WTC11 (cell line): ENCODE data around the gene TMEM80. TPM values are rescaled to one million over a fixed set of nuclear protein-coding genes. Genes with fewer than 3 reads are reported as not detected.

ENCODE experiments used
- ATAC-seq: fragments of 200-7000 bp; cut with Tn5 transposase; 2 replicates; pipeline ENCODE4 v1.10.0; 2021; ENCODE audit warnings: mild to moderate bottlenecking, moderate library complexity
- CTCF ChIA-PET: fragments of 300-600 bp; sonication (Branson Sonifier 250); formaldehyde crosslinking; loops from one replicate; lab custom pipeline; 2021; ENCODE audit warnings: antibody characterized with exemption; lab: Charles Lee
- POLR2A ChIA-PET: fragments of 350-600 bp; sonication (Branson Sonifier 250); formaldehyde crosslinking; loops from one replicate; lab custom pipeline; 2021; ENCODE audit warnings: antibody characterized with exemption; lab: Charles Lee
- DNase-seq: peaks from one replicate; pipeline ENCODE4 v3.0.0; 2021; ENCODE audit warnings: low spot score
- H3K27ac Mint-ChIP-seq: 2 replicates; pipeline ENCODE4 v1.8.0; 2021; ENCODE audit warnings: mixed read lengths
- H3K27me3 Mint-ChIP-seq: 2 replicates; pipeline ENCODE4 v1.8.0; 2021; ENCODE audit warnings: low read depth, mild to moderate bottlenecking, moderate library complexity, mixed read lengths
- H3K36me3 Mint-ChIP-seq: 2 replicates; pipeline ENCODE4 v1.8.0; 2021; ENCODE audit warnings: mixed read lengths
- H3K4me1 Mint-ChIP-seq: 2 replicates; pipeline ENCODE4 v1.8.0; 2022; ENCODE audit warnings: mixed read lengths
- H3K4me3 Mint-ChIP-seq: 2 replicates; pipeline ENCODE4 v1.8.0; 2021; ENCODE audit warnings: mild to moderate bottlenecking, moderate library complexity, mixed read lengths
- H3K9me3 Mint-ChIP-seq: 2 replicates; pipeline ENCODE4 v1.8.0; 2021; ENCODE audit warnings: mixed read lengths
- AFF4 ChIP-seq: sonication (generic); formaldehyde crosslinking; IDR thresholded peaks from 2 replicates; pipeline ENCODE4 v1.8.1; 2023; ENCODE audit warnings: mild to moderate bottlenecking, missing genetic modification reagents, borderline replicate concordance
- AR ChIP-seq: fragments of 250-450 bp; sonication (Bioruptor Pico); IDR thresholded peaks from 2 replicates; pipeline ENCODE4 v1.9.0; 2021; ENCODE audit warnings: mild to moderate bottlenecking
- ATF1 ChIP-seq: sonication (generic); formaldehyde crosslinking; IDR thresholded peaks from 2 replicates; pipeline ENCODE4 v1.8.1; 2023; ENCODE audit warnings: mild to moderate bottlenecking, moderate library complexity, missing genetic modification reagents
- ATF2 ChIP-seq: sonication (generic); formaldehyde crosslinking; IDR thresholded peaks from 2 replicates; pipeline ENCODE4 v1.8.1; 2022; ENCODE audit warnings: low read depth, missing genetic modification reagents, borderline replicate concordance
- ATF6 ChIP-seq: sonication (generic); formaldehyde crosslinking; IDR thresholded peaks from 2 replicates; pipeline ENCODE4 v1.8.1; 2023; ENCODE audit warnings: mild to moderate bottlenecking, missing genetic modification reagents
- E2F4 ChIP-seq: sonication (generic); formaldehyde crosslinking; IDR thresholded peaks from 2 replicates; pipeline ENCODE4 v1.8.1; 2022; ENCODE audit warnings: low read depth, mild to moderate bottlenecking, moderate library complexity, missing genetic modification reagents, borderline replicate concordance
- ELF4 ChIP-seq: sonication (generic); formaldehyde crosslinking; IDR thresholded peaks from 2 replicates; pipeline ENCODE4 v1.8.1; 2022; ENCODE audit warnings: low read depth, mild to moderate bottlenecking, moderate library complexity, missing genetic modification reagents
- ETV6 ChIP-seq: sonication (generic); formaldehyde crosslinking; IDR thresholded peaks from 2 replicates; pipeline ENCODE4 v1.8.1; 2022; ENCODE audit warnings: mild to moderate bottlenecking, missing genetic modification reagents
- FOXP1 ChIP-seq: sonication (generic); formaldehyde crosslinking; IDR thresholded peaks from 2 replicates; pipeline ENCODE4 v1.8.0; 2022; ENCODE audit warnings: missing genetic modification reagents, mild to moderate bottlenecking, moderate library complexity, borderline replicate concordance
- GTF2I ChIP-seq: fragments of 250-450 bp; sonication (Bioruptor Pico); conservative IDR thresholded peaks from 2 replicates; pipeline ENCODE4 v1.4.0; 2021; ENCODE audit warnings: mild to moderate bottlenecking
- IRF2 ChIP-seq: sonication (generic); formaldehyde crosslinking; IDR thresholded peaks from 2 replicates; pipeline ENCODE4 v1.8.0; 2022; ENCODE audit warnings: low read depth, missing genetic modification reagents, borderline replicate concordance
- JUN ChIP-seq: sonication (generic); formaldehyde crosslinking; IDR thresholded peaks from 2 replicates; pipeline ENCODE4 v1.8.0; 2023; ENCODE audit warnings: mild to moderate bottlenecking, missing genetic modification reagents
- MLX ChIP-seq: sonication (generic); formaldehyde crosslinking; IDR thresholded peaks from 2 replicates; pipeline ENCODE4 v1.8.1; 2023; ENCODE audit warnings: mild to moderate bottlenecking, missing genetic modification reagents, moderate library complexity
- NFATC4 ChIP-seq: fragments of 250-450 bp; sonication (Bioruptor Pico); IDR thresholded peaks from 2 replicates; pipeline ENCODE4 v1.9.0; 2021; ENCODE audit warnings: mild to moderate bottlenecking
- NR1H2 ChIP-seq: sonication (generic); formaldehyde crosslinking; IDR thresholded peaks from 2 replicates; pipeline ENCODE4 v1.9.0; 2021; ENCODE audit warnings: mild to moderate bottlenecking, moderate library complexity, missing genetic modification reagents
- NR2C2 ChIP-seq: sonication (generic); formaldehyde crosslinking; IDR thresholded peaks from 2 replicates; pipeline ENCODE4 v1.8.0; 2022; ENCODE audit warnings: mild to moderate bottlenecking, missing genetic modification reagents
- SMAD3 ChIP-seq: sonication (generic); formaldehyde crosslinking; IDR thresholded peaks from 2 replicates; pipeline ENCODE4 v1.8.0; 2022; ENCODE audit warnings: missing genetic modification reagents, mild to moderate bottlenecking, borderline replicate concordance
- SMAD4 ChIP-seq: sonication (generic); formaldehyde crosslinking; IDR thresholded peaks from 2 replicates; pipeline ENCODE4 v1.8.0; 2022; ENCODE audit warnings: mild to moderate bottlenecking, missing genetic modification reagents
- SOX15 ChIP-seq: fragments of 250-450 bp; sonication (Bioruptor Pico); IDR thresholded peaks from 2 replicates; pipeline ENCODE4 v1.9.0; 2021; ENCODE audit warnings: mild to moderate bottlenecking
- ZBTB43 ChIP-seq: sonication (generic); formaldehyde crosslinking; IDR thresholded peaks from 2 replicates; pipeline ENCODE4 v1.8.1; 2023; ENCODE audit warnings: mild to moderate bottlenecking, missing genetic modification reagents
- ZNF138 ChIP-seq: sonication (generic); formaldehyde crosslinking; conservative IDR thresholded peaks from 2 replicates; pipeline ENCODE4 v1.8.1; 2022; ENCODE audit warnings: mild to moderate bottlenecking, moderate library complexity, missing genetic modification reagents
- ZNF232 ChIP-seq: sonication (generic); formaldehyde crosslinking; IDR thresholded peaks from 2 replicates; pipeline ENCODE4 v1.8.0; 2022; ENCODE audit warnings: mild to moderate bottlenecking, missing genetic modification reagents
- ZNF416 ChIP-seq: fragments of 250-450 bp; sonication (Bioruptor Pico); IDR thresholded peaks from 2 replicates; pipeline ENCODE4 v1.9.0; 2021; ENCODE audit warnings: mild to moderate bottlenecking, inconsistent platforms
- ZNF671 ChIP-seq: fragments of 250-450 bp; sonication (Bioruptor Pico); IDR thresholded peaks from 2 replicates; pipeline ENCODE4 v1.8.0; 2021; ENCODE audit warnings: mild to moderate bottlenecking
- total RNA-seq: library from RNA; stranded (reverse); gene quantifications from 3 replicates; pipeline ENCODE4 v1.2.3, GENCODE V29; 2021

The TMEM80 gene
- total RNA-seq, 1 experiment from 2014 or later: 23.4 TPM

- no peak for ATAC-seq
- no peak for TF ChIP-seq ATF2 (CRISPR knock-in tag)
- TF ChIP-seq ETV6: no peak
- TF ChIP-seq SMAD4 (CRISPR knock-in tag): no peak
- no peak for TF ChIP-seq E2F4 (CRISPR knock-in tag)
- no peak for TF ChIP-seq FOXP1
- no peak for TF ChIP-seq JUN (CRISPR knock-in tag)
- no peak for TF ChIP-seq NFATC4 (CRISPR knock-in tag)
- DNase-seq: no peak
- ChIA-PET POLR2A (interaction anchor here (0.6 to 1.2 kb wide), 3 partner anchors 15 to 191 kb away, joined by 3 to 4 read pairs (median 4); no protein-coding TSS in a partner anchor), CTCF (no interaction called here)
- Mint-ChIP-seq H3K36me3 (peaks cover 28% of the 10 kb centered on the region), H3K9me3 (no peaks in the 10 kb centered on the region), H3K27me3 (no peaks in the 10 kb centered on the region), H3K4me3 (no peak overlapping the region), H3K27ac (no peak overlapping the region), H3K4me1 (no peaks in the 10 kb centered on the region)
Observed at GRCh38 chr11:656426-656825, 39.2 kb upstream of the TMEM80 start.

GRCh38 chr11:656866-657265 is 38.8 kb upstream of the TMEM80 start:
- no peaks in the 10 kb centered on the region for H3K27me3 Mint-ChIP-seq
- no peak for DNase-seq
- ATAC-seq: no peak
- no peak overlapping the region for H3K27ac Mint-ChIP-seq
- H3K4me3 Mint-ChIP-seq: no peak overlapping the region
- ChIA-PET CTCF (no interaction called here), POLR2A (interaction anchor here (1.2 kb wide), 1 partner anchor 15 kb away, joined by 4 read pairs; no protein-coding TSS in a partner anchor)
- H3K4me1 Mint-ChIP-seq: no peaks in the 10 kb centered on the region
- no peaks in the 10 kb centered on the region for H3K9me3 Mint-ChIP-seq
- peaks cover 23% of the 10 kb centered on the region for H3K36me3 Mint-ChIP-seq
- TF ChIP-seq ZNF416 (CRISPR knock-in tag): no peak
- TF ChIP-seq ATF6 (CRISPR knock-in tag): no peak
- TF ChIP-seq ELF4 (CRISPR knock-in tag): no peak
- TF ChIP-seq MLX (CRISPR knock-in tag): no peak
- TF ChIP-seq ZBTB43 (CRISPR knock-in tag): no peak
- no peak for TF ChIP-seq NR2C2 (CRISPR knock-in tag)
- TF ChIP-seq NR1H2 (CRISPR knock-in tag): no peak
- no peak for TF ChIP-seq SOX15 (CRISPR knock-in tag)
- no peak for TF ChIP-seq AFF4 (CRISPR knock-in tag)
- TF ChIP-seq ZNF138: no peak
- no peak for TF ChIP-seq GTF2I (CRISPR knock-in tag)
- no peak for TF ChIP-seq AR (CRISPR knock-in tag)
- TF ChIP-seq ATF1 (CRISPR knock-in tag): no peak
- TF ChIP-seq ZNF232 (CRISPR knock-in tag): no peak
- no peak for TF ChIP-seq IRF2 (CRISPR knock-in tag)
- no peak for TF ChIP-seq SMAD3 (CRISPR knock-in tag)
- TF ChIP-seq ZNF671 (CRISPR knock-in tag): no peak
